Peyer's patch (tissue), 4 donors: Measurements from ENCODE around the gene GDF7.

Experiments used
- CTCF ChIP-seq, 6 experiments: fragments of 450-650 bp in 4 of 6; fragments of 200-600 bp in 2 of 6; sonication (generic) in 1 of 6; IDR thresholded peaks; one replicate each; pipeline ENCODE4 v1.5.1; 2017 to 2019; ENCODE audit warnings: antibody characterized with exemption in 6 of 6, mild to moderate bottlenecking in 3 of 6, moderate library complexity in 1 of 6
- POLR2A ChIP-seq, 2 donors: fragments of 450-650 bp; IDR thresholded peaks; one replicate each; pipeline ENCODE4 v1.5.1; 2017; ENCODE audit warnings: antibody characterized with exemption in 2 of 2, mild to moderate bottlenecking in 2 of 2, moderate library complexity in 2 of 2

GRCh38 chr2:20648206-20648605 is 18.7 kb upstream of the GDF7 start:
- TF ChIP-seq CTCF (IDR thresholded peaks at IDR 0.05) (no peak), POLR2A (IDR thresholded peaks at IDR 0.05) (no peak)
